SHP77 (cell line): Measurements from ENCODE around the gene CLEC4C.

ENCODE experiments used
- DNase-seq, 2 experiments: peaks; one replicate each; lab custom pipeline; 2025; lab: John Stamatoyannopoulos, UW

Gene CLEC4C

DNA sequence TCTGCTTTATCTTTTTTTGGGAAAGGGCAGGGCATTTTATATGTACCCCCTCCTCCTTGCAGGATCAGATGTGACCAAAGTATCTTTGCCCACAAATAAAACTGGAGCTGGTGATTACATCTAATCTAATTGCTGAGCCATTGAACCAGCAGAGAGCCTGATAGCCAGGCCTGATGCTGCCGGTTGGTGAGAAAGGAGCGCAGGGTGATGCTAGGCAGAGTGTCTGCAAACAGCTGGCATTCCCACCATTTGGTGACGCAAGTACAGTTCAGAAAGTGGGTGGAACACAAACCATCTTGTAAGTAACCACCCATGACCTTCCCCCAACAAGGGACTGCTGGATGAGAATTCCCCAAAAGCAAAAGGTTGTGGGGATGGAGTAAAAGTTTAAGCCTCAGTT, 23.2 kb downstream of the CLEC4C start:
- DNase-seq: no peak

DNA sequence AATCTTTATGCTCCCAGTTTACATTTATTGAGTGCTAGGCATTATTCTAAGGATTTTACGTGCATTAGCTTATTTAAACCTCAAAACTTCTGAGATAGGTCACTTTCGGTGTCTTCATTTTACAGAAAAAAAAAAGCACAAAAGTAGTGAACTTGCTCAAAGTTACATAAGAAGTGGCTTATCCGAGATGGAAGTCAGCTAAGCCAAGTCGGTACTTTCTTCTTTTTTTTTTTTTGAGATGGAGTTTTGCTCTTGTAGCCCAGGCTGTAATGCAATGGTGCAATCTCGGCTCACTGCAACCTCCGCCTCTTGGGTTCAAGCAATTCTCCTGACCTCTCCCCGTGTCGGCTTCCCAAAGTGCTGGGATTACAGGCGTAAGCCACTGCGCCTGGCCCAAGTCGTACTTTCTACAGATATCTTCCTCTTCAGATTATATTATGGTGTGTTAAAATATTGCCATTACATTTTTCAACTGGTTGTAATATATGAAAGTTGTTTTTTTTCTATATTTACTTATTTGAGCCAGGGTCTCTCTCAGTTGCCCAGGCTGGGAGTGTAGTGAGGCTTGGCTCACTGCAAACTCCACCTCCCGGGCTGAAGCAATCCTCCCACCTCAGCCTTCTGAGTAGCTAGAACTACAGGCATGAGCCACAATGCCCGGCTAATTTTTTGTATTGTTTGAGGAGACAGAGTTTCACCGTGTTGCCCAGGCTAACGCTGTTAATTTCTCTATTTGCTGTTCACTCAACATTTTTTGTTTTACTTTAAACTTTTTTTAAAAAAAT, 27.0 kb downstream of the CLEC4C start:
- DNase-seq: no peak

DNA sequence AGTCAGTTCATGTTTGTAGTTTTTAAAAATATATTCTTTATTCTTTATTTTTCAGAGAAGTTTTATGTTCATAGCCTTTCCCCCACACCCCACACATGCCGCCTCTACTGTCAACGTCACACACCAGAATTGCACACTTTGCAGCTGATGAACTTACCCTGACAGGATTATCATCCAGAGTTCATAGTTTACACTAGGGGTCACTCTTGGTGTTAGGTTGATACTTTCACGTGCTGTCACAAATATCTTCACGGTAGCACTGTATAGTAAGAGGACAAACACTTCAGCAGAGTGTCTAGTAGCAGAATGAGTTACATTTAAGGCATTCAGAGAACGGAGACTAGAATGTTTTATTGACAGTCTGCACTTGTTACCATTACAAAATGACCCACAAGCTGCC, 30.8 kb downstream of the CLEC4C start:
- DNase-seq: no peak

DNA sequence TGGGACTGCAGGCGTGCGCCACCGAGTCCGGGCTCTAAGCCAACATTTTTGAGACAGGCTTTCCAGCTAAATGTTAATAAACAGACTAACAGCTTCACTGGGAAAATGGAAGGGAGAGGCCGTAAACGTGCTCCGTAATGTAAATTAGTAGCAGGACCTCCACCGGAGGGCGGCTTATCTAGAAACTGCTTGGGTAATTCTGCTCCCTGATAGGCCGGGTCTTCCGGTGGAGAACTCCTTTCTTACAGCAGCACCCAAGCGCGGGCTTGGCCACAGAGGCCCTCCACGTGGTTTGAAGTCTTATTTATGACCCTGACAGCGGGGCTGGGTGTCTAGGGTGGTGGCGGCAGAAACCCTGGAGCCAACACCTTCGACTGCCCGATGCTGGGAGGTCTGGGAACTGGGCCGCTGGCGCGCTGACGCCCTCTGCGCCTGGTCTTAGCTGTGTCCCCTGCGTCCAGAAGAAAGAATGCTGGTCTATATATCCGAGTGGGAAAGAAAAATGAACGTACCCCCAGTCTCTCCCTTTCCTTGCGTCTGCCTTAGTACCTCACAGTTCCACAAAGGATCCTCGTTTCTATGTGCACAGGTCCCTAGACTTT, 34.2 kb downstream of the CLEC4C start:
- DNase-seq: no peak

DNA sequence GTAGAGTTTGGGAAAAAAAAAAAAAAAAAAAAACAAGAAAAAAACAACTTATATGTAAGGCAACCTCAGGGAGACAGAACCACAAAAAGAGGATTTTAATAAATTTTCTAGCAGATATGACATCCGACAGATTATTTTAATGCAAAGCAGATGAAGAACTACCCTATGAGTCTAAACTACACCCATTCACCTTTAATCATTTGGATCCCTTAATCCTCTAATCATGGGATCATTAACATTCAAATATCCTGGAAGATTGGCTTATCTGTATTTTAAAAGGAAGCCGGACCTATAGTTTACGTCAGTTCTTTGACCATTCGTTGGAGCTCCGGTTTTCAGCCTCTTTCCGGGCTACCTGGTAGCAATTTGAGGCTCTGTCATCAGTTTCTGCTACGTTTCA, 36.0 kb downstream of the CLEC4C start, which contains the start of gene DPPA3:
Gene DPPA3, plus strand, starts transcription at position 301 of the 400 bp plus-strand sequence. CDS start 138 bp downstream, outside the sequence.
- no peak for DNase-seq

DNA sequence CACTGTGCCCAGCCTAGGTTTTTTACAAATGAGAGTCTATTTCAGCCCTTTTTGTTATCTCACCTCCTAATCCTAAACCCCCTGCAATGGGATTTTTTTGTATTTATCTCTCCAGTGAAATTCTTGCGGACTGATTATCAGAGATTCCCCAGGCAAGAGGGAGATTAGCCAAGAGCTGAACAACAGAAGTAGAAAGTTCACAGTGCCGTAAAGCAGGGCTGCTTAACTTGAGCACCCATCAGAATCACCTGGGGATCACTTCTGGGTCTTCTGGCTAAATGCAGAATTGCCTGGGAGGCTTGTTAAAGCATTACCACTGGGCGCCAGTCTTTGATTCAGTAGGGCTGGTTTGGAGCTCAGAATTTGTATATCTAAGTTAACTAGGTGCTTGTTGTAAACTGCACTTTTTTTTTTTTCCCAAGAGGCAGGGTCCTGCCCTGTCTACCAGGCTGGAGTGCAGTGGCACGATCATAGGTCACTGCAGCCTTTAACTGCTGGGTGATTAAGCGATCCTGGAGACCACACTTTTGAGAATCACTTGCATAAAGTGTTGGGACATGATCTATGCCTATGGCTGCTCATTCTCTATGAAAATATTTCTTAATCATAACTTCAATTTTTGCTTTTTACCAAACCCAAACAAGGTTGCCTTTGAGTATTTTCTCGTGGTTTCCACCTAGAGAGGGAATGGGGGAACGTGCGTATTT, 37.1 kb downstream of the CLEC4C start:
- no peak for DNase-seq

DNA sequence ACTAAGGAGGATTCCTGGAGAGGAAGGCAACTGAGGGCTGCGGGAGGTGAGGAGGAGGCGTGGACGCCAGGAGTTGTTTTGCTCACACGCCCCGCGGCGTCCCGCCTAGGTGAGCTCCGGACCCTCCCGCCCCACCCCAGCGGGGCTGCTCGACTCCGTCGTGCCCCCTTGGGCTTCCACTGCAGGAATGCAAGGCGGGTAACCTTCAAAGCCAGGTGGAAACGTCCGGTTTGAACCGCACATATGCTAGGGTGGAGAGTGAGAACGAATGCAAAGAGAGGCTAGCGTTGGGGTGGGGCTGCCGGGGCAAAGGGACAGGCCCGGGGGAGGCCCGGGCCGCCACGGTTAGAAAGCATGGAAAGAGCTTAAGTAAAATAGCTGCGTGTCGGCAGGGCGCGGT, 41.3 kb downstream of the CLEC4C start:
- DNase-seq: no peak

DNA sequence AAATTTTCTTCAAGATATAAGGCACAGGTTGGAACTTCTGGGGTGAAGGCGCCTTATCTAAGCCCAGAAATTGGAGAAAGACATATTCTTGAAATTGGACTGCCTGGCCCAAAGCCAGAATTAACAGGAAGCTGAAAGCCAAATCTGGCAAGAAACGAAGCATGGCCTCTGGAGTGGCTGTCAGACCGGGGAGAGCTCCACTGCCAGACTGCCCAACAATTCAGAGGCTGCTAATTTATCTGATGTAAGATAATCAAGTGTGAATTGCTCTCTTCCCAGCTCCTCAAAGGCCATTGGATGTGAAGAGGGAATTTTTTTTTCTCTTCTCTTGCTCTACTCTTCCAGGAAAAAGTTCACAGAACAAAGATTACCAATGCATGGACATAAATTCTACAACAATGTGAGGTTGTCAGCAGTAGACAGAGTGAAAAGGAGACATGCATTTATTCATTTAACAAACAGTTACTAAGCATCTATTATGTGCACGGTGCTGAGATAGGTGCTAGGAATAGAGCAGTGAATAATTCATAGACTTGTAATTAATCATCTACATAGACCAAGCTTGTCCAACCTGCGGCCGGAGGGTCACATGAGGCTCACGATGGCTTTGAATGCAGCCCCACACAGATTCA, 51.5 kb downstream of the CLEC4C start, which contains the start of gene GDF3:
Gene GDF3, minus strand, starts transcription at position 210 of the 632 bp plus-strand sequence. Its CDS starts 47 bp downstream, at position 163.
- DNase-seq: no peak

DNA sequence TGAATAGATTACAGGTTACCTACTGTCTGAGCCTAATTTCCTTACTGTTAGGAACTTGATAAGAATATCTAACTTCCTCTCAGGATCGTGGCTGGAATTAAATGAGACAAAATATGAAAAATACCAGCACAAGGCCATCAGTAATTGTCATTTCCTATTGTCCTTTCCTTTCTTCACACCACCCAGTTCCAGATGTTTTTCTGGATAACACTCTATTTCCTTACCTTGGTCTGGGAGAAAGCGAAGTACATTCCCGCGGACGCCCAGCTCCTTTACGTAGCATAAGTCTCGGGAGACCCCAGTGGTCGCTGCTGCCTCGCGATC, 52.0 kb downstream of the CLEC4C start:
- DNase-seq: no peak

DNA sequence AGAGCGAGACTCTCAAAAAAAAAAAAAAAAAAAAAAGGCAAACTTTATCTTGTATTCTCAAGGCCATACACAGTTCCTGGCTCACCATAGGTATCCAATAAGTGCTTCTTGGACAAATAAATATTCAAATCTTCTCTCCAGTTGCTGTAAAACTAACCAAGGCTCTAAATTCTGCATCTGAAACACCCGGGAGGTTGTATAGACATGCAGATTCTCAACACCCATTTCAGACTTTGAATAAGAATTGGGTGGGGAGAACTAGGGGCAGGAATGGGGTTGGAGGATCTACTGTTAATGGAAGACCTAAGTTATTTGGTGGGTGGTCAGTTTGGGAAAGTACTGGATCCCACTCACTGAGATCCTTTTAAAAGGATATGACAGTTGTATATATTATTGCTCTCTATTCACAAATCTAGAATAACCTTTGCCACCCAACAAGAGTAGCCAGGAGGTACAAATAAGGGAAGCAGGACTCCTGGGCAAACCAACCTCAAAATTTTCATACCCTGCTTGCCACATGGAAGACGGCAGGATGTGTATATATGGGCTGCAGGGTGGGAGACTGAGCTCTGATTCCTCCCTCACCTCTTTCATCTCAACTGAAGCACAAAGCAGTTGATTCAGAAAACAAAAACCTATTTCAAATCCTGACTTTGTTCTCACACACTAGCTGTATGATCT, 52.5 kb downstream of the CLEC4C start:
- DNase-seq: no peak

DNA sequence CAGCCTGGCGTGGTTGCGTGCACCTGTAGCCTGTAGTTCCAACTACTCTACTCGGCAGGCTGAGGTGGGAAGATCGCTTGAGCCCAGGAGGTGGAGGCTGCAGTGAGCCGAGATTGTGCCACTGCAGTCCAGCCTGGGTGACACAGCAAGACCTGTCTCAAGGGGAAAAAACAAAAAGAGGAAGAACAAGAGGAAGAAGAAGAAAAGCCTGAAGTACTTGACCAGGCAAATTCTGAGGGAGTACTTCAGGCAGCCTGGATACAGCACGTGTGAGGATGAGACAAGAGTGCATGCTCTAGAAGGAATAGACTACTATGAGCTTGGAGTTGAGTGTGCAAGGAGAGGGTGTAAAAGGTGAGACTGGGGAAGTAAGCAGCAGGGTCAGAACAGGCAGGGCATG, 53.4 kb downstream of the CLEC4C start:
- DNase-seq: no peak

DNA sequence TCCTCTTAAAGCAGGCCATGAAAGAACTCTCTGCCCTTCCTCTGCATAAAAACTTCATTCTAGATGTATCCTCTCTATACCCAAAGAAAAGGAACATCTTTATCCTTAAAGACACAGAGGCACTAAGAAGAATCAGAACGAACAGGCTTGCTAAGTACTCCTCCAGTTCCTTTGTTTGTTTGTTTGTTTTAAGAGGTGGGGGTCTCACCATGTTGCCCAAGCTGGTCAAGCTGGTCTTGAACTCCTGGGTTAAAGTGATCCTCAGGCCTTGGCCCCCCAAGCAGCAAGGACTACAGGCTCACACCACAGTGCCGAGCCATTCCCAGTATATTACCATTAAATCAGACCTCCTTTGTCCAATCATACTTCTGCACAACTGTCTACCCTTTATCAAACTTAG, 65.6 kb downstream of the CLEC4C start:
- DNase-seq: no peak
